ENCODE results near the gene IGSF21. TPM values are rescaled to one million over a fixed set of nuclear protein-coding genes. Genes with fewer than 3 reads are reported as not detected.

The IGSF21 gene
- total RNA-seq, 1 donor from 2014 or later = 1.8 TPM

DNA sequence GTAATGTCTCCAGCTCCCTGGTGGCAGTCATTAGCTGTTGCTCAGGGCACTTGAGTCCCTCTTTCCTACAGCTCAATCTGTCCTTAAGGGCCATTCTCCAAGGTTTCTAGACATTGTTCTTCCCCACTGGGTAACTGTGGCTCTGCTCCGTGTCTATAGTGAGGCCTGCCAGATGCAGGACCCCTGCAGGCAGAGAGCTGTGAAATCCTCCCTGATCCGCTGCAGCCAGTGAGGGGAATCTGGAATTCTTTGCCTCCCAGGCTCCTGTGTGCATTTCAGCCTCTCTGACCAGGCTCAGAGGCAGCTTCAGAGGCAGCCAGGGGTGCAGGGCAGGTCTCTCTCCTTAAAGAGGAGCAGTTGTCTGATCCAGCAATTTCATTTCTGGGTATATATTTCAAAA is 14.4 kb upstream of the IGSF21 start:
- intact Hi-C loops (cut with micrococcal nuclease) = no loop called here
- DNase-seq (no peak), ATAC-seq (no peak)

- ATAC-seq = no peak
- no peak for DNase-seq
- intact Hi-C loops (cut with micrococcal nuclease) = no loop called here
Observed at GRCh38 chr1:18093646-18094045, 14.0 kb upstream of the IGSF21 start.

GRCh38 chr1:18094096-18094495 is 13.5 kb upstream of the IGSF21 start:
- intact Hi-C loops (cut with micrococcal nuclease) = no loop called here
- no peak for DNase-seq
- ATAC-seq = no peak

GRCh38 chr1:18097206-18097605 is 10.4 kb upstream of the IGSF21 start:
- DNase-seq = no peak
- ATAC-seq = no peak
- intact Hi-C loops (cut with micrococcal nuclease) = no loop called here

- intact Hi-C loops (cut with micrococcal nuclease) = no loop called here
- no peak for DNase-seq
- no peak for ATAC-seq
Observed at GRCh38 chr1:18099026-18099425, 8.6 kb upstream of the IGSF21 start.

DNA sequence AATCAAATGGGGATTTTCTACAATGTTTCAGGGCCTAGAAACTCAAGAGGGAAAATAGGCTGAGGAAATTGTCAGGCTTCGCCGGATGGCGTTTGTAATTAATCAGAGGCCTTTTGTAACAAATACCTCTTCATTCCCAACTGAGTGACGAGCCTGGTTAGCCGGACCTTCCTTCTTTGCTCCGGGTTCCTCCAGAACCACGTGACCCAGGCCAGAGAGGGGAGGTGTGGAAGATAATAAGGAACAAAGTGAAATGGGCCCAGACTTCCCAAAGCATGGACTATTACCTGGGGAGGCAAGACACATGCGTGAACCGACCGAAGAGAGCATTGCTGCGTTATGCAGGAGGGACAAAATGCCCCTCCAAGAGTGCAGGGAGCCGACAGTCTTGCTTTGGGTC is 7.5 kb upstream of the IGSF21 start:
- DNase-seq = no peak
- ATAC-seq = no peak
- intact Hi-C loops (cut with micrococcal nuclease) = no loop called here

- DNase-seq (peak; percentile 45), ATAC-seq (peak; percentile 57)
- intact Hi-C loops (cut with micrococcal nuclease) = no loop called here
Observed at GRCh38 chr1:18100491-18101063, 7.0 kb upstream of the IGSF21 start.

DNA sequence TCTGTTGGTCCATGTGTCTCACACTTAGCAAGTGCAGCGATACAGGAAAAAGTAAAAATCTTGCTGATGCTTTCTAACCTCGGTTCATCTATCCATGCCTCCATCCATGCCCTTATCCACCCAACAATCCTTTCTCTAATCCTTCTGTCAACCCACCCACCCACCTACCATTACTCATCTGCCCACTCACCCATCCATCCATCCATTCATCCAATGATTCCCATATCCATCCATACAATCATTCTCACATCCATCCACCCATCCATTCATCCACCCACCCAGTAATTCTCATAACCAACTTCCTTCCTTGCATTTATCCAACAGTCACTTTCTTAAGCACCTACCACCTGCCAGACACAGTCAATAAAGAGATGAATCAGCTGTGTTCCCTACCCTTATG is 6.1 kb upstream of the IGSF21 start:
- ATAC-seq (no peak), DNase-seq (no peak)
- intact Hi-C loops (cut with micrococcal nuclease) = no loop called here

DNA sequence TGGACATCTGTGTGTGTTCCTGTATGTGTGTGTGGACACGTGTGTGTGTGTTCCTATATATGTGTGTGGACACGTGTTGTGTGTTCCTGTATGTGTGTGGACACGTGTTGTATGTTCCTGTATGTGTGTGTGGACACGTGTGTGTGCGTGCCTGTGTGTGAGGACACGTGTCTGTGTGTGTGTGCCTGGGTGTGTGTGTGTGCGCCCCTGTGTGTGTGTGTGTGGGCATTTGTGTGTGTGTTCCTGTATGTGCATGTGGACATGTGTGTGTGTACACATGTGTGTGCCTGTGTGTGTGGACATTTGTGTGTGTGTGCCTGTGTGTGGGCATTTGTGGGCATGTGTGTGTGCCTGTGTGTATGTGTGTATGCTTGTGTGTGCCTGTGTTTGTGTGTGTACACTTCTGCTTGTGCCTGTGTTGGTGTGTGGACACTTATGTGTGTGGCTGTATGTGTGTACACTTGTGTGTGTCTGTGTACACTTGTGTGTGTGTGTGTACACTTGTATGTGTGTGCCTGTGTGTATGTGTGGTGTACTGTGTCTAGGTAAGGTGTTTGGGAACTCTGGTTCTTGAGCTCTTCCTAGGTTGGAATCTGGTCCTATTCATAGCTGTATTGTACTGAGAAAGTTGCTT is 3.7 kb upstream of the IGSF21 start:
- ATAC-seq (no peak), DNase-seq (no peak)
- intact Hi-C loops (cut with micrococcal nuclease) = no loop called here

- intact Hi-C loops (cut with micrococcal nuclease) = no loop called here
- ATAC-seq = no peak
- DNase-seq = no peak
Observed at GRCh38 chr1:18104546-18105100, 3.0 kb upstream of the IGSF21 start.

- intact Hi-C loops (cut with micrococcal nuclease) = no loop called here
- no peak for DNase-seq
- no peak for ATAC-seq
Observed at GRCh38 chr1:18105196-18105595, 2.4 kb upstream of the IGSF21 start.

DNA sequence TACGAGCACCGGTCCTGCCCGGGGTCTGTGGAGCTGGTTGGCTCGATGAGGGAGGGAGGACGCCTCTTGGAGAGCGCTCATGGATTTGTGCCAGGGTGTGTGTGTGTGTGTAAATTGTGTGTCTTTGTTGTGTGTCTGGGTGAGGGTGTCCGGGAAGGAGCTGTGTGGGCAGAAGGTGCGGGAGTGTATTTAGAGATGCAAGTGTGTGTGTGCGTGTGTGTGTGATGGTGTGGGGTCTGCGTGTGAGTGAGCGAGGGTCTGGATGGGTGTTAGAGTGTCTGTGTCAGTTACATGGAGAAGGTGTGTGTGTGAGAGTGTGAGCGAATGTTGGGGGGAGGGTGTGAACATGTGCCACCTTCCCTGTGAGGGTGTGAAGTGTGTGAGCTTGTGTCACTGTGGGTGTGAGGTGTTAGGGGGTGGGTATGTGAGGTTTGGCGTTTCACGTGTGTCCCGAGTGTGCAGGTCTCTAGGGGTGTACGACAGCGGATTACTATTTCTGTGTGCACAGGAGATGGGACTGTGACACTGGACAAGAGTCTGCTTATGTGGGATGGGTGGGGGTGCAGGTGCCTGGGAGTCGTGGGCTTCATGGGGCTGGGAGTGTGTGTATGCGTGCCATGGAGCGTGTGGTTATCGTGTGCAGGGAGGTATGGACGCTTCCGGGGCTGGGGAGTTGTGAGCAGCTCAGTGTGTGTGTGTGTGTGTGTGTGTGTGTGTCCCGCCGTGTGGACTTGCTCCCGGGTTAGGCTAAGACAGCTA is 880 bp downstream of the IGSF21 start:
- intact Hi-C loops (cut with micrococcal nuclease) = no loop called here
- ATAC-seq = no peak

GRCh38 chr1:18109058-18109755 is 1.6 kb downstream of the IGSF21 start:
- ATAC-seq (peak; percentile 29), DNase-seq (peak; percentile 40)
- intact Hi-C loops (cut with micrococcal nuclease) = no loop called here

More for the DNA sequence above, 880 bp downstream of the IGSF21 start:
- no peak for DNase-seq

- peak; percentile 65 for DNase-seq
- intact Hi-C loops (cut with micrococcal nuclease) = no loop called here
- peak; percentile 65 for ATAC-seq
Observed at GRCh38 chr1:18109756-18110597, 2.4 kb downstream of the IGSF21 start.

GRCh38 chr1:18110598-18110939 is 3.0 kb downstream of the IGSF21 start:
- ATAC-seq (peak; percentile 18), DNase-seq (no peak)
- intact Hi-C loops (cut with micrococcal nuclease) = no loop called here

GRCh38 chr1:18110968-18111367 is 3.4 kb downstream of the IGSF21 start:
- intact Hi-C loops (cut with micrococcal nuclease) = no loop called here
- ATAC-seq = peak; percentile 45

DNA sequence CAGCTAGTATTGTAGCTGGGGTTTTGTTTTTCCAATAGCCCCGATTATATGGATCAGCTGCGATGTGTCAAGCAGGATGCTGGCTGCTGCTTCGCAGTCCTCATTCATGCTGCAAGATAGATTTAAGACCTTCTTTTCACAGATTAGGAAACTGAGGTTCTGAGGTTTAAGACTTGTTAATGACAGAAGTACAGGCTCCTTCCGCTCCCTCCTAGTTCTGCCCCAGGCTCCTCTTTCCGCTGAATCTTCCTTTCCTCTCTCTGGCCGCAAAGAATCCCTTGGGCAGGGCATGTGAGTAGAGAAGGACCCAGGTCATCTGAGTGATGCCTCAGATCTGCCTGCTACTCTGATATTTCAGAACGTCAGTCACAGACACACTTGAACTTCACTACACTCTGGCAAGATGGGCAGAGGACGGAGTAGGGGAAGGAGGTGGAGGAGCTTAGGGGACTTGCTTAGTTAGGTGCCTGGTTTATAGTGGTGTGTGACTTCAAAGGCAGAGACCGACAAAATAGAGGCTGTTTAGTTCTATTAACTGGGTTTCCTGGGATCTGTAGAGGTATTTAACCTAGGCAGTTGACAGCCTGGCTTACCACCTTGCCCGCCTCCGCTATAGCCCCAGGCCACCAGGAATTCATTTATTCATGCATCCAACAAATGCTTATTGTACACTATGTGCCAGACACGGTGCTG is 4.2 kb downstream of the IGSF21 start:
- DNase-seq = no peak
- ATAC-seq = no peak
- intact Hi-C loops (cut with micrococcal nuclease) = no loop called here

More at GRCh38 chr1:18110968-18111367, 3.4 kb downstream of the IGSF21 start:
- DNase-seq = peak; percentile 47

DNA sequence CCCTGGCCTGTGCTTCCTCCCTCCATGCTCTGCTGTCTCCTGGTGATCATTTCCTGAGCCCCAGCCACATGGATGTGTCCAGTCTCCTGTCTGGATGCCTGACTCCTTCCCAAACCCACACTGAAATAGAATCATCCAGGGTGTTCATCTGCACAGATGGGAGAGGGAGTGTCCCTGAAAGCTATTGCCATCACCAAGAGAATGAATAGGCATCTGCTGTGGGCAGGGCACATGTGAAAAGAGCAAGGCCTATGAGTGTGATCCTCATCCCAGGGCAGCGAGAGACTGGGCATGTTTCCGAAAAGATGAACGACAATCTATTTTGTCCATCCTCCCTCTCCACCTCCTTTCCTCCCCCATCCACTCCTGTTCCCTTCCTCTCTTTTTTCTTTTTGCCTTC is 5.0 kb downstream of the IGSF21 start:
- intact Hi-C loops (cut with micrococcal nuclease) = no loop called here
- ATAC-seq = no peak
- no peak for DNase-seq

All from left ventricle myocardium superior (tissue), 1 donor.